HCT116 (cell line): Measurements from ENCODE around the gene SH2B3. TPM values are rescaled to one million over a fixed set of nuclear protein-coding genes. Genes with fewer than 3 reads are reported as not detected.
A peak's percentile ranks its signal among the peaks of the same experiment; 100 is the strongest.

Source experiments
- ATAC-seq: fragments of 200-7000 bp; cut with Tn5 transposase; 2 replicates; pipeline ENCODE4 v1.9.1; 2020; ENCODE audit warnings: mild to moderate bottlenecking, moderate library complexity
- BruUV-seq: library from RNA; stranded (reverse); fragments of 400-500 nt; replicated peaks from 2 replicates; lab custom pipeline; 2021; lab: Mats Ljungman, UMichigan
- CTCF ChIA-PET: fragments of 300-600 bp; sonication (Branson Sonifier 250); formaldehyde crosslinking; loops from one replicate; lab custom pipeline; 2021; ENCODE audit warnings: antibody characterized with exemption; lab: Charles Lee
- POLR2A ChIA-PET: fragments of 300-600, 350-600 bp; sonication (Branson Sonifier 250); formaldehyde crosslinking; loops from one replicate; lab custom pipeline; 2021; ENCODE audit warnings: antibody characterized with exemption; lab: Charles Lee
- RAD21 ChIA-PET, 2 experiments: fragments of 300-600 bp; sonication (Branson Sonifier 250); formaldehyde crosslinking; loops; one replicate each; lab custom pipeline; 2023; ENCODE audit warnings: low total read pairs in 2 of 2; ENCODE audit not compliant: uncharacterized antibody in 2 of 2, unreplicated experiment in 2 of 2, low non-redundant PET in 1 of 2; lab: Charles Lee
- DNase-seq: peaks from one replicate; pipeline ENCODE4 v3.0.0-alpha.2; 2010; ENCODE audit warnings: low read depth, low spot score
- H2AFZ ChIP-seq: fragments of 200-600 bp; shearing (Covaris generic), sonication (generic); 2 replicates; pipeline ENCODE4 v1.6.1; 2017; ENCODE audit warnings: low read depth, mixed run types, mixed read lengths, antibody characterized with exemption, low read length; ENCODE audit not compliant: poor library complexity, severe bottlenecking
- H3K27ac ChIP-seq: 2 replicates; pipeline ENCODE4 v1.5.1; 2012; ENCODE audit warnings: low read depth, low read length
- H3K27me3 ChIP-seq: fragments of 200-600 bp; sonication (generic); 2 replicates; pipeline ENCODE4 v1.6.1; 2016; ENCODE audit warnings: mixed run types, low read length, mixed read lengths; ENCODE audit not compliant: insufficient read depth
- H3K36me3 ChIP-seq, 2 experiments: fragments of 200-500 bp in 1 of 2; fragments of 200-600 bp in 1 of 2; sonication (Bioruptor generic) in 1 of 2; sonication (generic) in 1 of 2; 2 replicates each; pipeline versions ENCODE4 v1.5.1 to v1.6.1; 2014 to 2016; ENCODE audit warnings: low read length in 2 of 2, inconsistent platforms in 1 of 2, mixed read lengths in 1 of 2, mixed run types in 1 of 2; ENCODE audit not compliant: insufficient read depth in 2 of 2, control insufficient read depth in 1 of 2
- H3K4me1 ChIP-seq, 2 experiments: fragments of 200-600 bp in 1 of 2; sonication (generic) in 1 of 2; 2 replicates each; pipeline versions ENCODE4 v1.5.1 to v1.6.1; 2012 to 2017; ENCODE audit warnings: low read length in 2 of 2, inconsistent platforms in 1 of 2, mild to moderate bottlenecking in 1 of 2, mixed read lengths in 1 of 2, mixed run types in 1 of 2, moderate library complexity in 1 of 2; ENCODE audit not compliant: insufficient read depth in 2 of 2, control insufficient read depth in 1 of 2
- H3K4me2 ChIP-seq: fragments of 200-600 bp; sonication (generic); 2 replicates; pipeline ENCODE4 v1.6.1; 2017; ENCODE audit warnings: mixed run types, low read length, mixed read lengths
- H3K4me3 ChIP-seq, 2 experiments: fragments of 200-600 bp in 1 of 2; sonication (generic) in 1 of 2; replicated peaks in 1 of 2; 2 replicates each; pipeline ENCODE4 v1.5.1; 2011 to 2016; ENCODE audit warnings: low read length in 2 of 2, control low read depth in 1 of 2, low read depth in 1 of 2, mild to moderate bottlenecking in 1 of 2, mixed read lengths in 1 of 2, mixed run types in 1 of 2
- H3K79me2 ChIP-seq: fragments of 200-600 bp; sonication (generic); 2 replicates; pipeline ENCODE4 v1.6.1; 2017; ENCODE audit warnings: mild to moderate bottlenecking, mixed run types, low read length, moderate library complexity, mixed read lengths; ENCODE audit not compliant: insufficient read depth
- H3K9ac ChIP-seq: fragments of 200-600 bp; sonication (generic); 2 replicates; pipeline ENCODE4 v1.6.1; 2016; ENCODE audit warnings: low read length, mixed read lengths
- H3K9me2 ChIP-seq: fragments of 200-600 bp; sonication (generic), shearing (Covaris generic); 2 replicates; pipeline ENCODE4 v1.6.1; 2017; ENCODE audit warnings: mixed run types, mild to moderate bottlenecking, moderate library complexity; ENCODE audit not compliant: insufficient read depth
- H3K9me3 ChIP-seq, 2 experiments: fragments of 200-500 bp in 1 of 2; fragments of 200-600 bp in 1 of 2; sonication (Bioruptor generic) in 1 of 2; sonication (generic) in 1 of 2; 2 replicates each; pipeline ENCODE4 v1.6.1; 2014 to 2017; ENCODE audit warnings: low read length in 2 of 2, mixed read lengths in 2 of 2, inconsistent platforms in 1 of 2, low read depth in 1 of 2, mild to moderate bottlenecking in 1 of 2, mixed run types in 1 of 2, moderate library complexity in 1 of 2; ENCODE audit not compliant: control insufficient read depth in 1 of 2, insufficient read depth in 1 of 2
- H4K20me1 ChIP-seq: fragments of 200-600 bp; sonication (generic), shearing (Covaris generic); 2 replicates; pipeline ENCODE4 v1.6.1; 2017; ENCODE audit warnings: mixed run types, mild to moderate bottlenecking, moderate library complexity; ENCODE audit not compliant: insufficient read depth
- CBX3 ChIP-seq: IDR thresholded peaks from 2 replicates; pipeline ENCODE4 v1.6.1; 2012; ENCODE audit warnings: low read depth
- CEBPB ChIP-seq: IDR thresholded peaks from 2 replicates; pipeline ENCODE4 v1.6.1; 2012; ENCODE audit warnings: low read depth
- EGR1 ChIP-seq: IDR thresholded peaks from 2 replicates; pipeline ENCODE4 v1.6.1; 2012; ENCODE audit warnings: low read depth
- ELF1 ChIP-seq: IDR thresholded peaks from 2 replicates; pipeline ENCODE4 v1.6.1; 2012; ENCODE audit warnings: low read depth, borderline replicate concordance
- FOSL1 ChIP-seq: IDR thresholded peaks from 2 replicates; pipeline ENCODE4 v1.6.1; 2012; ENCODE audit warnings: low read depth
- JUND ChIP-seq: IDR thresholded peaks from 2 replicates; pipeline ENCODE4 v1.6.1; 2012
- POLR2A ChIP-seq: IDR thresholded peaks from 2 replicates; pipeline ENCODE4 v1.7.0; 2011; ENCODE audit warnings: borderline replicate concordance; ENCODE audit not compliant: insufficient read depth, insufficient read length; ENCODE audit errors: extremely low read depth
- RAD21 ChIP-seq: IDR thresholded peaks from 2 replicates; pipeline ENCODE4 v1.6.1; 2012; ENCODE audit warnings: low read depth, mild to moderate bottlenecking
- SIN3A ChIP-seq: IDR thresholded peaks from 2 replicates; pipeline ENCODE4 v1.6.1; 2012; ENCODE audit warnings: low read depth
- SRF ChIP-seq: IDR thresholded peaks from 2 replicates; pipeline ENCODE4 v1.6.1; 2012; ENCODE audit warnings: low read depth
- YY1 ChIP-seq: IDR thresholded peaks from 2 replicates; pipeline ENCODE4 v1.6.1; 2011; ENCODE audit warnings: low read length, low read depth, moderate library complexity, mild to moderate bottlenecking; ENCODE audit not compliant: insufficient replicate concordance; ENCODE audit errors: extremely low read depth
- intact Hi-C: fragments of 100-400 bp; cut with micrococcal nuclease; formaldehyde crosslinking; loops from 2 replicates; pipeline ENCODE4 v1.10.0; 2022
- total RNA-seq: library from RNA; stranded (reverse); gene quantifications from one replicate; pipeline ENCODE4 v1.2.1, GENCODE V29; 2021; ENCODE audit not compliant: unreplicated experiment
- TF ChIP-seq, protein P1 (sequence below): IDR thresholded peaks from 2 replicates; pipeline ENCODE4 v1.6.1; 2012
- TF ChIP-seq, protein P2 (sequence below): IDR thresholded peaks from 2 replicates; pipeline ENCODE4 v1.6.1; 2011; ENCODE audit warnings: mild to moderate bottlenecking, low read length, moderate library complexity; ENCODE audit not compliant: insufficient replicate concordance; ENCODE audit errors: extremely low read depth
- TF ChIP-seq, protein P3 (sequence below): IDR thresholded peaks from 2 replicates; pipeline ENCODE4 v1.6.1; 2012; ENCODE audit warnings: low read depth

The SH2B3 gene
- total RNA-seq, 1 experiment from 2014 or later, result 17.3 TPM

DNA sequence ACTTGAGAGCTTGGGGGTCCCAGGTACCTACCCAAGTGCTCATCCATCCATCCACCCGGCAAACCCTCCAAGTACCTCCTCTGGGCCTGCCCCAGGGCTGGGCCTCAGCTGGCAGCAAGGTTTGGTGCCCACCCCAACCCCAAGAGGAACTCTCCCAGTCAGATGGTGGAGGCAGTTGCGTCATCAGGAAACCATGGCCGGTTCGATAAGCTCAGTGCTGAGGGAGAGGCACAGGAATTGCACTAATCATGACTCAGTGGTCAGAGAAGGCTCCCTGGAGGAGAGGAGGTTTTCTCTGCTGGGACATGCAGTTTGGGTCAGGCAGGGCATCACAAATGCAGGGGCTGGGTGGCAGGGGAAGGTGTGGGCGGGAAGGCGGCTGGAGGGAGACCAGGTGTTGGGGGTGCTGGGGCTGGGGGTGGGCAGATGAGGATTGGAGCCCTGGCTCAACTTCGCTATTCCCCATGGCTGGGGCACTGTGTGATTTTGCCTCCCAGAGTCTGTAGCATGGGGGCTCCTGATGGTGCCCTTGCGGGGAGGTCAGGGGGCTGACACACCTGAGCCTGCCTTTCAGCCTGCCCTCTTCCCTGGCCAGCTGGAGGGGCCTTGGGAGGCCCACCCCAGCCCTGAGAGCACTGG is 32.2 kb downstream of the SH2B3 start:
- Histone ChIP-seq H3K4me2 (peak overlapping the region; percentile 28; the same call in 1 of the 2 replicates), H3K27me3 (no peaks in the 10 kb centered on the region), H2AFZ (no peak overlapping the region), H3K4me1 (peaks cover 0 to 22% of the 10 kb centered on the region in 2 experiments; a peak in 1 of 4 replicates), H3K9me2 (no peaks in the 10 kb centered on the region), H3K36me3 (peaks cover 0 to 3% of the 10 kb centered on the region in 2 experiments; a peak in 1 of 4 replicates), H3K9ac (no peak overlapping the region), H4K20me1 (no peaks in the 10 kb centered on the region), H3K4me3 (no peak overlapping the region), H3K27ac (no peak overlapping the region), H3K9me3 (no peaks in the 10 kb centered on the region), H3K79me2 (no peaks in the 10 kb centered on the region; the same call in 1 of the 2 replicates)
- ATAC-seq (no peak), DNase-seq (no peak)
- RAD21 ChIA-PET, result interaction anchor here in 1 of 2 experiments (0.7 kb wide), 1 partner anchor 137 kb away, joined by 4 read pairs; no protein-coding TSS in a partner anchor
- TF ChIP-seq CEBPB, result peak; percentile 84; the same call in 1 of the 2 replicates
- TF ChIP-seq FOSL1, result no peak
- no TSS peak for BruUV-seq
- intact Hi-C loops, result no loop called here
- POLR2A ChIA-PET, result interaction anchor here (1.3 kb wide), 1 partner anchor 28 kb away, joined by 4 read pairs; no protein-coding TSS in a partner anchor
- CTCF ChIA-PET, result interaction anchor here (0.7 to 2.8 kb wide), 3 partner anchors 14 to 229 kb away, joined by 3 to 10 read pairs (median 4); no protein-coding TSS in a partner anchor

DNA sequence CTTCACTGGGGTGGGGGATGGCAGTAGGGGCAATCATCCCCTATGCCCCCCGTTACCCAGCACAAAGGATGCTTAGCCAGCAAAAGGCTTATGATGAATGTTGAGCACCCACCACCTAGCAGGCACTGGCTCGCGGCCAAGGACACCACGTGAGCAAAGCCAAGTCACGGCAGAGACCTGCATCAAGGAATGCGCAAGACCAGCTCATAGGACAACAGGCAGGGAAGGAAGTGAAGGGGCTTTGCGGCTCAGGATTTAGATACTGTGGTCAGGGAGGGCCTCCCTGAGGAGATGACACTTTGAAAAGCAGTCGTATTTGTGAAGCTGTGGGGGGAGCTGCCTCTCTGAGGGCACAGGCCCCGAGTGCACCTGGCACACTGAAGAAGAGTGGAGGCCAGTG is 32.8 kb downstream of the SH2B3 start:
- CTCF ChIA-PET, result interaction anchor here (1.2 to 2.8 kb wide), 2 partner anchors 13 to 42 kb away, joined by 3 to 10 read pairs; no protein-coding TSS in a partner anchor
- no peaks in the 10 kb centered on the region for H3K9me2 ChIP-seq
- H3K27ac ChIP-seq, result no peak overlapping the region
- no peak overlapping the region for H2AFZ ChIP-seq
- peaks cover 0 to 23% of the 10 kb centered on the region in 2 experiments; a peak in 1 of 4 replicates for H3K4me1 ChIP-seq
- RAD21 ChIA-PET, result no interaction called here
- TF ChIP-seq, protein P1, sequence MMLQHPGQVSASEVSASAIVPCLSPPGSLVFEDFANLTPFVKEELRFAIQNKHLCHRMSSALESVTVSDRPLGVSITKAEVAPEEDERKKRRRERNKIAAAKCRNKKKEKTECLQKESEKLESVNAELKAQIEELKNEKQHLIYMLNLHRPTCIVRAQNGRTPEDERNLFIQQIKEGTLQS, result no peak
- TF ChIP-seq CBX3 (no peak), YY1 (no peak), POLR2A (no peak), SIN3A (no peak), EGR1 (no peak), SRF (no peak), JUND (no peak), ELF1 (no peak), FOSL1 (no peak), RAD21 (no peak)
- TF ChIP-seq, protein P2, sequence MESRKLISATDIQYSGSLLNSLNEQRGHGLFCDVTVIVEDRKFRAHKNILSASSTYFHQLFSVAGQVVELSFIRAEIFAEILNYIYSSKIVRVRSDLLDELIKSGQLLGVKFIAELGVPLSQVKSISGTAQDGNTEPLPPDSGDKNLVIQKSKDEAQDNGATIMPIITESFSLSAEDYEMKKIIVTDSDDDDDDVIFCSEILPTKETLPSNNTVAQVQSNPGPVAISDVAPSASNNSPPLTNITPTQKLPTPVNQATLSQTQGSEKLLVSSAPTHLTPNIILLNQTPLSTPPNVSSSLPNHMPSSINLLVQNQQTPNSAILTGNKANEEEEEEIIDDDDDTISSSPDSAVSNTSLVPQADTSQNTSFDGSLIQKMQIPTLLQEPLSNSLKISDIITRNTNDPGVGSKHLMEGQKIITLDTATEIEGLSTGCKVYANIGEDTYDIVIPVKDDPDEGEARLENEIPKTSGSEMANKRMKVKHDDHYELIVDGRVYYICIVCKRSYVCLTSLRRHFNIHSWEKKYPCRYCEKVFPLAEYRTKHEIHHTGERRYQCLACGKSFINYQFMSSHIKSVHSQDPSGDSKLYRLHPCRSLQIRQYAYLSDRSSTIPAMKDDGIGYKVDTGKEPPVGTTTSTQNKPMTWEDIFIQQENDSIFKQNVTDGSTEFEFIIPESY, result no peak
- TF ChIP-seq, protein P3, sequence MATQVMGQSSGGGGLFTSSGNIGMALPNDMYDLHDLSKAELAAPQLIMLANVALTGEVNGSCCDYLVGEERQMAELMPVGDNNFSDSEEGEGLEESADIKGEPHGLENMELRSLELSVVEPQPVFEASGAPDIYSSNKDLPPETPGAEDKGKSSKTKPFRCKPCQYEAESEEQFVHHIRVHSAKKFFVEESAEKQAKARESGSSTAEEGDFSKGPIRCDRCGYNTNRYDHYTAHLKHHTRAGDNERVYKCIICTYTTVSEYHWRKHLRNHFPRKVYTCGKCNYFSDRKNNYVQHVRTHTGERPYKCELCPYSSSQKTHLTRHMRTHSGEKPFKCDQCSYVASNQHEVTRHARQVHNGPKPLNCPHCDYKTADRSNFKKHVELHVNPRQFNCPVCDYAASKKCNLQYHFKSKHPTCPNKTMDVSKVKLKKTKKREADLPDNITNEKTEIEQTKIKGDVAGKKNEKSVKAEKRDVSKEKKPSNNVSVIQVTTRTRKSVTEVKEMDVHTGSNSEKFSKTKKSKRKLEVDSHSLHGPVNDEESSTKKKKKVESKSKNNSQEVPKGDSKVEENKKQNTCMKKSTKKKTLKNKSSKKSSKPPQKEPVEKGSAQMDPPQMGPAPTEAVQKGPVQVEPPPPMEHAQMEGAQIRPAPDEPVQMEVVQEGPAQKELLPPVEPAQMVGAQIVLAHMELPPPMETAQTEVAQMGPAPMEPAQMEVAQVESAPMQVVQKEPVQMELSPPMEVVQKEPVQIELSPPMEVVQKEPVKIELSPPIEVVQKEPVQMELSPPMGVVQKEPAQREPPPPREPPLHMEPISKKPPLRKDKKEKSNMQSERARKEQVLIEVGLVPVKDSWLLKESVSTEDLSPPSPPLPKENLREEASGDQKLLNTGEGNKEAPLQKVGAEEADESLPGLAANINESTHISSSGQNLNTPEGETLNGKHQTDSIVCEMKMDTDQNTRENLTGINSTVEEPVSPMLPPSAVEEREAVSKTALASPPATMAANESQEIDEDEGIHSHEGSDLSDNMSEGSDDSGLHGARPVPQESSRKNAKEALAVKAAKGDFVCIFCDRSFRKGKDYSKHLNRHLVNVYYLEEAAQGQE, result no peak
- H3K9ac ChIP-seq, result no peak overlapping the region
- H3K4me3 ChIP-seq, result no peak overlapping the region
- H3K9me3 ChIP-seq, result no peaks in the 10 kb centered on the region
- H3K4me2 ChIP-seq, result no peak overlapping the region; the same call in 1 of the 2 replicates
- DNase-seq (no peak), ATAC-seq (no peak)
- H3K36me3 ChIP-seq, result peaks cover 0 to 6% of the 10 kb centered on the region in 2 experiments; a peak in 1 of 4 replicates
- POLR2A ChIA-PET, result interaction anchor here (1.3 kb wide), 1 partner anchor 29 kb away, joined by 4 read pairs; no protein-coding TSS in a partner anchor
- no peaks in the 10 kb centered on the region; the same call in 1 of the 2 replicates for H3K79me2 ChIP-seq
- BruUV-seq, result no TSS peak
- no peaks in the 10 kb centered on the region for H4K20me1 ChIP-seq
- intact Hi-C loops, result no loop called here
- H3K27me3 ChIP-seq, result no peaks in the 10 kb centered on the region
